Esophagus squamous epithelium (tissue), 4 donors: Measurements from ENCODE around the gene COL23A1.

ENCODE experiments used
- CTCF ChIP-seq, 6 experiments: fragments of 450-650 bp in 4 of 6; fragments of 200-600 bp in 2 of 6; sonication (generic) in 2 of 6; IDR thresholded peaks; one replicate each; pipeline ENCODE4 v1.5.1; 2016 to 2019; ENCODE audit warnings: antibody characterized with exemption in 6 of 6, mild to moderate bottlenecking in 4 of 6, moderate library complexity in 4 of 6
- POLR2A ChIP-seq, 4 donors: fragments of 450-650 bp; IDR thresholded peaks; one replicate each; pipeline ENCODE4 v1.6.1; 2017; ENCODE audit warnings: antibody characterized with exemption in 4 of 4, mild to moderate bottlenecking in 4 of 4, moderate library complexity in 3 of 4

- TF ChIP-seq CTCF (IDR thresholded peaks at IDR 0.05) (no peak), POLR2A (IDR thresholded peaks at IDR 0.05) (no peak)
Measured at GRCh38 chr5:178462076-178462475, 128.1 kb downstream of the COL23A1 start.
